Measurements from ENCODE around the gene INSRR. TPM values are rescaled to one million over a fixed set of nuclear protein-coding genes. Genes with fewer than 3 reads are reported as not detected.
A peak's percentile ranks its signal among the peaks of the same experiment; 100 is the strongest.

Gene INSRR
- total and polyA plus RNA-seq, 2 of the 4 experiments (the other 2 are of a cell fraction) = not detected

DNA sequence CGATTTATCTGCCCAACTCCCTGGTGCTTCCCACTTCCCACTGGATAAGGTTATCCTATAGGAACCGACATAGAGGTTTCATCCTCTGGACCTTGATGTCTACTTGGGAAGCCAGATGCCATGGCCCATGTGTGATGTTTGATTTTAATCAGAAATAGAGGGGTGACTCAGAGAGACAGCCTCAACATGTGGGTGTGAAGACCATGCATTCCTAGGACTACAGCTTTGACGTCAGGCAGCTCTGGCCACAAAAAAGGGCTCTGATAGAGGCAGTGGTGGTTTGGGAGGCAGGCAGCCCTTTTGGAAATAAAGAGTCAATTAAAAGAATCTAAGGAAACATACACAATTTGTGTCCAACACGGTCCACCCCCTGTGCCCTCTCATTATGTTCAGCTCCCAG lies 37.1 kb downstream of the INSRR start:
- Histone ChIP-seq H3K23ac (ENCODE audit: low read depth, low read length) (no peak overlapping the region), H3K27ac (ENCODE audit: insufficient read depth, low read length) (no peak overlapping the region), H2AFZ (replicated peaks; ENCODE audit: low read length, poor library complexity) (no peak overlapping the region), H2AK9ac (replicated peaks; ENCODE audit: low read depth, low read length, poor library complexity) (no peak overlapping the region), H3K4ac (ENCODE audit: low read depth, low read length) (no peak overlapping the region), H2BK120ac (ENCODE audit: low read depth, low read length) (no peak overlapping the region), H2AK5ac (ENCODE audit: low read depth, low read length) (no peak overlapping the region), H3K79me1 (ENCODE audit: low read depth in 1 of 2, low read length in 2 of 2) (no peaks in the 10 kb centered on the region), H3K9me3 (ENCODE audit: control insufficient read depth, insufficient read depth, low read length) (0 out of 2 replicates have a peak, but pooled peaks cover 2% of the 10 kb centered on the region), H4K5ac (ENCODE audit: low read depth, low read length) (no peak overlapping the region), H4K20me1 (ENCODE audit: insufficient read depth, low read length) (no peaks in the 10 kb centered on the region), H3K4me2 (ENCODE audit: low read depth, low read length) (no peak overlapping the region), H3K9ac (ENCODE audit: low read depth, low read length) (no peak overlapping the region), H3K4me1 (ENCODE audit: control insufficient read depth, insufficient read depth, low read length) (no peaks in the 10 kb centered on the region), H4K8ac (ENCODE audit: low read depth in 2 of 2, low read length in 2 of 2) (no peak overlapping the region), H2BK20ac (ENCODE audit: low read depth, low read length) (no peak overlapping the region), H2BK5ac (ENCODE audit: low read depth, low read length, poor library complexity, severe bottlenecking) (no peak overlapping the region), H3K18ac (ENCODE audit: low read depth, low read length) (no peak overlapping the region), H3K4me3 (ENCODE audit: insufficient read depth, low read depth, low read length) (no peak overlapping the region), H4K91ac (ENCODE audit: insufficient read depth, low read depth, low read length) (no peak overlapping the region), H3K27me3 (ENCODE audit: control insufficient read depth, insufficient read depth, low read length) (peaks cover 37% of the 10 kb centered on the region), H3K36me3 (ENCODE audit: control insufficient read depth, insufficient read depth, low read length) (no peaks in the 10 kb centered on the region), H3K9me1 (ENCODE audit: insufficient read depth, low read length) (no peaks in the 10 kb centered on the region), H2BK15ac (ENCODE audit: low read depth, low read length) (no peak overlapping the region), H3K56ac (ENCODE audit: extremely low read depth, insufficient read depth, low read length) (no peak overlapping the region), H3K14ac (replicated peaks; ENCODE audit: low read depth, low read length) (no peak overlapping the region)
- intact Hi-C loops (cut with micrococcal nuclease) = no loop called here
- CTCF ChIA-PET = interaction anchor here (1.1 to 1.2 kb wide), 2 partner anchors 9 to 17 kb away, joined by 3 to 6 read pairs; no protein-coding TSS in a partner anchor
- dilution Hi-C loops (cut with HindIII; ENCODE audit: low sequenced_read_pairs, unreplicated experiment) = no loop called here
- in situ Hi-C loops (cut with MboI; ENCODE audit: low sequenced_read_pairs) = no loop called here
- POLR2A ChIA-PET (ENCODE audit: unreplicated experiment) = no interaction called here
- peak; percentile 68 for DNase-seq
- BruUV-seq (replicated peaks) = no TSS peak
- WGBS, 2 experiments (ENCODE audit: extremely low coverage in 2 of 2, insufficient read length in 1 of 2) = no CpG with 5 or more reads among the region's 4 CpGs
- TF ChIP-seq BHLHE40 (IDR thresholded peaks at IDR 0.05; ENCODE audit: low read depth, low read length) (no peak), MXI1 (IDR thresholded peaks at IDR 0.05; ENCODE audit: borderline replicate concordance, low read depth, low read length) (no peak), FOS (IDR thresholded peaks at IDR 0.05; ENCODE audit: low read depth, low read length) (0 out of 2 replicates have a peak, but pooled peaks have one; percentile 27), MAZ (IDR thresholded peaks at IDR 0.05; ENCODE audit: borderline replicate concordance, low read depth, low read length) (no peak), RAD21 (IDR thresholded peaks at IDR 0.05; ENCODE audit: low read length) (no peak)
- TF ChIP-seq, protein P1, sequence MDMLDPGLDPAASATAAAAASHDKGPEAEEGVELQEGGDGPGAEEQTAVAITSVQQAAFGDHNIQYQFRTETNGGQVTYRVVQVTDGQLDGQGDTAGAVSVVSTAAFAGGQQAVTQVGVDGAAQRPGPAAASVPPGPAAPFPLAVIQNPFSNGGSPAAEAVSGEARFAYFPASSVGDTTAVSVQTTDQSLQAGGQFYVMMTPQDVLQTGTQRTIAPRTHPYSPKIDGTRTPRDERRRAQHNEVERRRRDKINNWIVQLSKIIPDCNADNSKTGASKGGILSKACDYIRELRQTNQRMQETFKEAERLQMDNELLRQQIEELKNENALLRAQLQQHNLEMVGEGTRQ (IDR thresholded peaks at IDR 0.05; ENCODE audit: low read depth, low read length) = no peak
- peak; percentile 53; the same call in 1 of the 2 replicates for ATAC-seq (ENCODE audit: low read depth)

All from IMR-90 (cell line).